Measurements from ENCODE around the gene TMEM116. TPM values are rescaled to one million over a fixed set of nuclear protein-coding genes. Genes with fewer than 3 reads are reported as not detected.
"Not testable (repeated sequence)": the region's sequence is repeated elsewhere in the genome, so short reads cannot be mapped to it uniquely, and the experiment has no call there.

Gene TMEM116
- total and polyA plus RNA-seq, 12 donors = 13.3 to 54.1 (median 39.0) TPM

GRCh38 chr12:112013601-112014402, 837 bp upstream of the TMEM116 start:
- Histone ChIP-seq H3K27me3 (no peaks in the 10 kb centered on the region), H3K36me3 (peaks cover 0 to 25% (median 3%) of the 10 kb centered on the region in 9 donors), H3K4me1 (peaks cover 2 to 56% (median 28%) of the 10 kb centered on the region in 9 donors), H3K4me3 (peak overlapping the region; percentile 73 to 99 (median 90)), H3K9me3 (peaks cover 0 to 3% (median 0%) of the 10 kb centered on the region in 11 donors), H3K27ac (peak overlapping the region; percentile 63 to 98 (median 94))
- ATAC-seq (peak; percentile 2 to 59 (median 24)), DNase-seq (peak; percentile 32 to 54)
- intact Hi-C loops (cut with DNase I) = loop anchor here in 9 of 10 donors (5.0 to 10.0 kb wide), 4 partner anchors 67 to 172 kb away; partner anchors contain the start of gene MAPKAPK5 (in 2 of the 9)
- TF ChIP-seq CTCF (IDR thresholded peaks at IDR 0.05) = peak in 1 of 9 donors; percentile 9
- 2 to 3% methylated on average over 45 to 54 of the region's 54 CpGs for WGBS, 2 donors

GRCh38 chr12:112011685-112012084, 1.3 kb downstream of the TMEM116 start:
- peak overlapping the region in 3 of 10 donors; percentile 94 to 98 (median 98) for H3K27ac ChIP-seq
- no peak for ATAC-seq
- no peaks in the 10 kb centered on the region for H3K27me3 ChIP-seq
- peak overlapping the region in 7 of 10 donors; percentile 78 to 99 (median 91) for H3K4me3 ChIP-seq
- peaks cover 0 to 3% (median 0%) of the 10 kb centered on the region in 11 donors for H3K9me3 ChIP-seq
- intact Hi-C loops (cut with DNase I) = loop anchor here in 9 of 10 donors (5.0 to 10.0 kb wide), 4 partner anchors 64 to 169 kb away; partner anchors contain the start of gene MAPKAPK5 (in 2 of the 9)
- H3K4me1 ChIP-seq = peaks cover 2 to 42% (median 27%) of the 10 kb centered on the region in 9 donors
- H3K36me3 ChIP-seq = peaks cover 0 to 15% (median 3%) of the 10 kb centered on the region in 9 donors
- DNase-seq = no peak
- no peak for TF ChIP-seq CTCF (IDR thresholded peaks at IDR 0.05)
- 93 to 94% methylated on average over 8 of the region's 8 CpGs for WGBS, 2 donors

- Histone ChIP-seq H3K36me3 (peaks cover 0 to 5% (median 0%) of the 10 kb centered on the region in 9 donors), H3K9me3 (no peaks in the 10 kb centered on the region), H3K4me3 (no peak overlapping the region), H3K4me1 (peaks cover 2 to 48% (median 28%) of the 10 kb centered on the region in 9 donors), H3K27ac (no peak overlapping the region), H3K27me3 (no peaks in the 10 kb centered on the region)
- intact Hi-C loops (cut with DNase I) = loop anchor here in 9 of 10 donors (5.0 to 10.0 kb wide), 4 partner anchors 63 to 168 kb away; partner anchors contain the start of gene MAPKAPK5 (in 2 of the 9)
- TF ChIP-seq CTCF (IDR thresholded peaks at IDR 0.05) = no peak
- DNase-seq (no peak), ATAC-seq (no peak)
- 81 to 87% methylated on average over 8 of the region's 8 CpGs for WGBS, 2 donors
These were observed 2.3 kb downstream of the TMEM116 start for GRCh38 chr12:112010415-112011344.

- WGBS, 2 donors = 85 to 89% methylated on average over 3 of the region's 3 CpGs
- intact Hi-C loops (cut with DNase I); H3K27ac ChIP-seq: not testable (repeated sequence)
These were observed 3.4 kb downstream of the TMEM116 start for GRCh38 chr12:112009596-112009995.

More at GRCh38 chr12:112009596-112009995, 3.4 kb downstream of the TMEM116 start:
- H3K27me3 ChIP-seq, H3K36me3 ChIP-seq, H3K4me3 ChIP-seq, DNase-seq, H3K9me3 ChIP-seq, ATAC-seq: not testable (repeated sequence)
- H3K4me1 ChIP-seq = peaks cover 2 to 39% (median 23%) of the 10 kb centered on the region in 9 donors
